ENCODE measurements around the gene ACAT1.

- TF ChIP-seq CTCF (IDR thresholded peaks at IDR 0.05; ENCODE audit: low read depth, low read length) (no peak), EZH2phosphoT487 (IDR thresholded peaks at IDR 0.05; ENCODE audit: low read depth) (no peak)
These were observed 5.7 kb upstream of the ACAT1 start for GRCh38 chr11:108115500-108116140.

All from OCI-LY3 (cell line).